Neutrophil (primary cell): ENCODE results near the gene NLGN2.

ENCODE experiments used
- H3K27ac ChIP-seq: fragments of 200-600 bp; sonication (generic); 2 replicates; pipeline ENCODE4 v1.5.1; 2016; ENCODE audit warnings: mild to moderate bottlenecking, moderate library complexity
- H3K27me3 ChIP-seq: fragments of 200-600 bp; sonication (generic); 2 replicates; pipeline ENCODE4 v1.6.0; 2016; ENCODE audit warnings: mild to moderate bottlenecking
- H3K36me3 ChIP-seq: fragments of 200-600 bp; sonication (generic); 2 replicates; pipeline ENCODE4 v1.5.1; 2017
- H3K4me1 ChIP-seq, 2 experiments: fragments of 200-600 bp in 1 of 2; sonication (generic) in 1 of 2; 1 replicate in 1 of 2; 2 replicates in 1 of 2; pipeline versions ENCODE4 v1.5.1 to v1.6.1; 2013 to 2016; ENCODE audit warnings: low read depth in 1 of 2, low read length in 1 of 2, mild to moderate bottlenecking in 1 of 2, moderate library complexity in 1 of 2; ENCODE audit not compliant: control insufficient read depth in 1 of 2, insufficient read depth in 1 of 2
- H3K4me3 ChIP-seq, 2 experiments: fragments of 200-600 bp in 1 of 2; sonication (generic) in 1 of 2; 1 replicate in 1 of 2; 2 replicates in 1 of 2; pipeline ENCODE4 v1.5.1; 2013 to 2016; ENCODE audit warnings: low read depth in 1 of 2, low read length in 1 of 2, mild to moderate bottlenecking in 1 of 2, moderate library complexity in 1 of 2
- H3K9me3 ChIP-seq: fragments of 200-600 bp; sonication (generic); 2 replicates; pipeline ENCODE4 v1.5.1; 2016
- CTCF ChIP-seq: fragments of 200-600 bp; sonication (generic); IDR thresholded peaks from 2 replicates; pipeline ENCODE4 v1.5.1; 2016; ENCODE audit warnings: antibody characterized with exemption

Gene NLGN2

GRCh38 chr17:7380855-7381683 is 26.6 kb upstream of the NLGN2 start, which contains the start of gene TNK1:
TNK1 (plus strand) TSS chr17:7381089; CDS start chr17:7382927, 1,838 bp downstream.
- TF ChIP-seq CTCF, result no peak
- H3K27ac ChIP-seq, result no peak within 1 kb of the TSS
- H3K4me3 ChIP-seq, result no peak within 1 kb of the TSS
- H3K36me3 ChIP-seq, result no peaks in the 10 kb centered on the region
- H3K27me3 ChIP-seq, result peaks cover 97% of the 10 kb centered on the region
- H3K4me1 ChIP-seq, result peaks cover 7 to 10% of the 10 kb centered on the region in 2 experiments
- no peaks in the 10 kb centered on the region for H3K9me3 ChIP-seq

DNA sequence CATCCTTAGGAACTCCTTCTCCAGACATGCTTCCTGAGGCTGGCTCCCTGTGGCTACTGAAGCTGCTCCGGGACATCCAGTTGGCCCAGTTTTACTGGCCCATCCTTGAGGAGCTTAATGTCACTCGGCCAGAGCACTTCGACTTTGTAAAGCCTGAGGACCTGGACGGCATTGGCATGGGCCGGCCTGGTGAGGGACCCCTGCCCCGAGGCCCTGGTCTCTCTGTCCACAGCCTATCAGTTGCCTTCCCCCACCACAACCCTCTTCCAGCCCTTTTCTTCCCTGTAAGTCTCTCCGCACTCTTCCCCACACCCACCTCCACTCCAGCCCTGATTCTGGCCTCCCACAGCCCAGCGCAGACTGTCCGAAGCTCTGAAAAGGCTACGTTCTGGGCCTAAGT is 24.7 kb upstream of the NLGN2 start:
- Histone ChIP-seq H3K4me3 (no peak overlapping the region), H3K9me3 (no peaks in the 10 kb centered on the region), H3K36me3 (no peaks in the 10 kb centered on the region), H3K27me3 (peaks cover 81% of the 10 kb centered on the region), H3K4me1 (peaks cover 7 to 10% of the 10 kb centered on the region in 2 experiments), H3K27ac (no peak overlapping the region)
- TF ChIP-seq CTCF, result no peak

DNA sequence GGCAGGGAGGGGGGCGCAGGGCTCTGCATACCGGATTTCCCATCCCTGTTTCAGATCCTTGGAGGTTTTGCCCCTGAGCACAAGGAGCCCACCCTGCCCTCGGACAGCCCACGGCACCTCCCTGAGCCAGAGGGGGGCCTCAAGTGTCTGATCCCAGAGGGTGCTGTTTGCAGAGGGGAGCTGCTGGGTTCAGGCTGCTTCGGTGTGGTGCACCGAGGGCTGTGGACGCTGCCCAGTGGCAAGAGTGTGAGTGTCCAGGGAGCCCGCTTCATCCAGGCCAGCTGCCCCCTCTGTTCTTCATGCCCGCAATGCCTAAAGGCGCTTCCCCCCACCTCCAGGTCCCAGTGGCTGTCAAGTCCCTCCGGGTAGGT is 24.3 kb upstream of the NLGN2 start:
- Histone ChIP-seq H3K4me1 (peaks cover 7 to 10% of the 10 kb centered on the region in 2 experiments), H3K27me3 (peaks cover 78% of the 10 kb centered on the region), H3K36me3 (no peaks in the 10 kb centered on the region), H3K9me3 (no peaks in the 10 kb centered on the region), H3K27ac (no peak overlapping the region), H3K4me3 (no peak overlapping the region)
- no peak for TF ChIP-seq CTCF

GRCh38 chr17:7383742-7384488 is 23.7 kb upstream of the NLGN2 start:
- Histone ChIP-seq H3K9me3 (no peaks in the 10 kb centered on the region), H3K4me1 (peaks cover 7 to 10% of the 10 kb centered on the region in 2 experiments), H3K36me3 (no peaks in the 10 kb centered on the region), H3K27me3 (peaks cover 73% of the 10 kb centered on the region), H3K4me3 (peak overlapping the region; percentile 32 to 49), H3K27ac (no peak overlapping the region)
- no peak for TF ChIP-seq CTCF

DNA sequence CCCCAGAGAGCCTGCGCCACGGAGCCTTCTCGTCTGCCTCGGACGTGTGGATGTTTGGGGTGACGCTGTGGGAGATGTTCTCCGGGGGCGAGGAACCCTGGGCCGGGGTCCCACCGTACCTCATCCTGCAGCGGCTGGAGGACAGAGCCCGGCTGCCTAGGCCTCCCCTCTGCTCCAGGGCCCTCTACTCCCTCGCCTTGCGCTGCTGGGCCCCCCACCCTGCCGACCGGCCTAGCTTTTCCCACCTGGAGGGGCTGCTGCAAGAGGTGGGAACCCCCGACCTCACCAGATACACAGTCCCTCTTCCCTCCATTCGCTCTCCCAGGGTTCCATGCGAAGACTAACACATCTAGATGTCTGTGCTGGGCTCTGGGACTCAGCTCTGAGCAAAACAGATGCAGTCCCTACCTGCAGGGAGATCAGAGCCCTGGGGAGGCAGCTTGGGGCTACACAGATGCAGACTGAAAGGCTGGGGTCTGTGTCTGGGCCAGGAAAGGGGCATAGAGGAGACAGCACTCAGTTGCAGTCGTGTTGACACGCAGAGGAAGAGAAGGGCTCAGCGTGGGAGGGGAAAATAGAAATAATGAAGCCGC is 23.1 kb upstream of the NLGN2 start:
- Histone ChIP-seq H3K4me1 (peaks cover 7 to 10% of the 10 kb centered on the region in 2 experiments), H3K36me3 (no peaks in the 10 kb centered on the region)

More for the DNA sequence above, 23.1 kb upstream of the NLGN2 start:
- H3K4me3 ChIP-seq, result peak overlapping the region in 1 of 2 experiments; percentile 49
- no peak overlapping the region for H3K27ac ChIP-seq
- peaks cover 66% of the 10 kb centered on the region for H3K27me3 ChIP-seq
- no peaks in the 10 kb centered on the region for H3K9me3 ChIP-seq
- no peak for TF ChIP-seq CTCF
